Measurements from ENCODE around the gene ZNF319. TPM values are rescaled to one million over a fixed set of nuclear protein-coding genes. Genes with fewer than 3 reads are reported as not detected.

ZNF319 gene
- total RNA-seq, 1 donor from 2014 or later, result 9.1 TPM

DNA sequence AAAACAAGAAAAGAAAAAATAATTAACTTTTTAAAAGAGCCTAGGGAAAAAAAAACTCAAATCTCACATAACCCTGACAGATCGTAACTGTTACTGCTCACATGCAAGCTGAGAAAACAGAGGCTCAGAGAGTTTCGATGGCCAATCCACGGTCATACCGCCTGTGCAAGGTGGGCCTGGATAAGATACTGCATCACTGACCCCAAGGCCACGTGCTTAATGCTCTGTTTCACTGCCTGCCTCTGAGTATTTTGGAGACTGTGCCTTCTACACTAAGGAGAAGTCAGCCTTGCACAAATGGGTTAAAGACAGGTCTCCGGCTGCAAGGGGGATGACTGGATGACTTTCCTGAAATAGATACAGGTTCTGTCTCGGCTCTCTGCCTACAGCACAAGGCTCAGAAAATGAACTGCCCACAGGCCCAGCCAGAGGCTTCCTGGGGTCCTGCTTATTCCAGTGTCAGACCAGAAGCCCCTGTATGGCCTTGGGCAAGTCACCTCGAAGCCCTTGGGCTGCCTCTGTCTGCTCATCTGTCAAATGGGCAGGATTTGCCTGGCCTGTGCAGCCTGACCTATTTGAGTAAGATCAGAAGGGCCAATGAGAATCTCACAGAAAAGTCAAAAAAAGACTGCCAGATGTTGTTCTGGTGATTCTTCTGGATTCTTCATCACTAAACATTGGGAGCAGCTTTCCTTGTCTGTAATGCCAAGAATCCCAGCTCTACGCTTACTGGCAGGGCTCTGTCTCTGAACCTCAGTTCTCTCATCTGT lies 55.3 kb downstream of the ZNF319 start:
- H3K4me1 Mint-ChIP-seq (ENCODE audit: low read depth), result no peaks in the 10 kb centered on the region
- DNase-seq (ENCODE audit: low spot score), result no peak
- H3K4me3 Mint-ChIP-seq, result no peak overlapping the region
- no peak overlapping the region for H3K27ac Mint-ChIP-seq
- H3K27me3 Mint-ChIP-seq (ENCODE audit: insufficient read depth), result peaks cover 7% of the 10 kb centered on the region
- no peaks in the 10 kb centered on the region for H3K9me3 Mint-ChIP-seq
- H3K36me3 Mint-ChIP-seq (ENCODE audit: low read depth), result no peaks in the 10 kb centered on the region
- intact Hi-C loops (cut with micrococcal nuclease), result no loop called here

Other genes starting within 250 kb of the ZNF319 start
- gene KIFC3, start 198.2 kb downstream of the ZNF319 start, total RNA-seq, result 0.93 and 0.96 TPM in 2 replicates
- not detected in 2 replicates for gene CNGB1, start 29.5 kb downstream of the ZNF319 start, total RNA-seq
- gene USB1, start 735 bp upstream of the ZNF319 start, total RNA-seq, result 60.8 and 63.0 TPM in 2 replicates
- 1.1 and 1.3 TPM in 2 replicates for gene MMP15, start 25.1 kb upstream of the ZNF319 start, total RNA-seq
- 64.9 and 65.2 TPM in 2 replicates for gene CFAP20, start 128.7 kb upstream of the ZNF319 start, total RNA-seq
- 93.1 and 99.6 TPM in 2 replicates for gene CSNK2A2, start 197.4 kb upstream of the ZNF319 start, total RNA-seq

All from activated T-helper 1 cell treated with anti-CD3 and anti-CD28 coated beads, Interleukin-12 subunit alpha, Interleukin-12 subunit beta, Interleukin-2, Interleukin-4 antibody, amounts not matched to agents 30 ng/mL and 10 ng/mL and 1 ng/mL, durations not matched to agents 14 hours and 24 hours and 36 hours (primary cell).